Measurements from ENCODE around the gene CSH2. TPM values are rescaled to one million over a fixed set of nuclear protein-coding genes. Genes with fewer than 3 reads are reported as not detected.
A peak's percentile ranks its signal among the peaks of the same experiment; 100 is the strongest.

Gene CSH2
- polyA plus RNA-seq, 5 donors = 0.88 to 5.8 TPM; not detected in 3

DNA sequence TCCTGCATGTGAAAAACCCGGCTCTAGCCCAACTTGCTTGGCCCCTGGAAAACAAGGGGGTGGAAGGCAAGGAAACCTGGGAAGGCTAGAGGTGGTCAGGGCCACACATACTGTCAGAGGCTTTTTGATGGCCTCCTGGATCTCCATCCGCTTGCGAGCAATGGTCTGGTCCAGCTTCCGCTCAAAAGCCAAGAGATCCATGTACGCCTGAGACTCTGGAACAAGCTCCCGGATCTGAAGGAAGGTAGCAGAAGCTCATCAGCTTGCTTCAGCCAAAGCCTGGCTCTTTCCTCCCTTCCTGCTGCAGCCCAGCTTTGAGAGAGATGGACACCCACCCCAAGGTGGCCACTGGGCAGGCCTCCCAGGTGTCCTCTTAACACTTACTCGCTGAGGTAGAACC lies 36.7 kb downstream of the CSH2 start:
- DNase-seq = no peak

DNA sequence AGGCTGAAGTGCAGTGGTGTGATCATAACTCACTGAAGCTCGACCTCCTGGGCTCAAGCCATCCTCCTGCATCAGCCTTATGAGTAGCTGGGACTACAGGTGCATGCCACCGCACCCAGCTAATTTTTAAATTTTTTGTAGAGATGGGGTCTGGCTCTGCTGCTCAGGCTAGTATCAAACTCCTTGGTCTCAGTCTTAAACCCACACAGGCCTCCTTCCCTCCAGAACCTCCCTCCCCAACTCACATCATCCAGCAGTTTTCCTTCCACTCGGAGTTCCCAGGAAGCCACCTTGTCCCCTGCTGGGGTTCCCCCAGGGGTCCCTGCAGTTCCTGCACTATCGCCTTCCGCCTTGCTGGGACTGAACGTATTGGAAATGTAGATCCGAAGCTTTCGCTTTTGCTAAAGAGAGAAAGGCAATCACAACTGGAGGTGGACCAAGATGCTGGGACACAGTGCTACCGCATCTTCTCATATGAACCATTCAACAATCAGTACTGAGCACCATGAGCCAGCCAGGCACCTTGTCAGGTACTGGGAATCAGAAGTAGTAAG lies 38.2 kb downstream of the CSH2 start:
- DNase-seq = no peak

DNA sequence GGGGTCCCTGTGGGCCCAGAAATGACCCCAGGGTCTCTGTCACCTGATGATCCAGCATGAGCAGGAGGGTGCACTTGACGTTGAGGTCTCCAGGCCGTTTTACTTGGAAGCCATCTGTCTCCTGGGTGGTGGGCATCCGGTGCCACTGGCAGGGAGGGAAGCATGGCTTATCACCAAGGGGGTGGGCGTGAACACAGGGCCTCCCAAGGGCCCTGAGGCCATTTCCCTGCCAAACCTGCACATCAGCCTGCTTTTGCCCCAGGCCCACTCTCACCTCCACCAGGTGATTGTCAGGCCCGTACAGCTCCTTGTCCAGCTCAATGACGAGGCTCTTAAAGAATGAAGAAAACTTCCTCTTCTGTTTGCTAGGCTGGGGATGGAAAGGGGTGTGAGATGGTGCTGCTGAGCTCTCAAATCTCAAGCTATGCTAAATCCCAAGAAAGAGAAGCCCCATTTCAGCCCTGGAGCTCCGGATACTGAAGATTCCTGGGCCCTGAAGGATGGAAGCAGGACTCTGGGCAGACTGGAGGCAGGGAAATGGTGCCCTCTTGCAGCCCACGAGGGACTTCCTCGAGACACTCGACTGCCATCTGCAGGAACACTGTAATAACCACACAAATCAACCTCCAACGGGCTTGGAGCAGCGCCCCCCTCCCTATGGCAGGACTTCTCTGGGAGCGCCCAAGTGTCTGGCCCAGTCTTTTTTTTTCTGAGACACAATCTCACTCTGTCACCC lies 38.9 kb downstream of the CSH2 start:
- DNase-seq = no peak

DNA sequence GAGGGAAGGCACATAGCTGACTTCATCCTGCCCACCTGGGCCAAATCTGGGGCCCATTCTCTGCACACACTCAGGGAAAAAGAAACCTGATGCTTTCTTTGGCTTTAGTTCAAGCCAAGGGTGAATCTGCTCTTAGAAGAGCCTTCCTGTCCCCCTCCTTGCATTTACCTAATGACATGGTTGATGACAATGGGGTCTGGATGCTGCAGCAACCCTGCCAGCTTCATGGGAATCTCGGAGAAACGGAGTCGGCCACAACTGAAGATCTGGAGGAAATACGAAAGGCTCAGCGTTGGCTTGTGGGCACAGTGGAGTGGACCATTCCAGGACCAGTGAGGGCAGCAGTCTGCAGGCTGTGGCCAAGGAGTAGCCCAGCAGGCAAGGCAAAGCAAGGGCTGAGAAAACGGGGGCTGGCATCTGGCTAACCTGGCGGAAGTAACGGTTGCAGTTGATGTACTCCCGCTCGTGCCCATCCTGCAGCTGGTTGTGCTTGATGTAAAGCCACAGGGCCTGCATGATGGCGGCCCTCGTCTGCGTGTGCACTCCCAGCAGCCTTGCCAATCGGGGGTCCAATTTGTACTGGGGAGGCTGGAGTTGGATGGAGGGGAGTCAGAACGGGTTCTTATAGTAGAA lies 39.6 kb downstream of the CSH2 start:
- DNase-seq = no peak

DNA sequence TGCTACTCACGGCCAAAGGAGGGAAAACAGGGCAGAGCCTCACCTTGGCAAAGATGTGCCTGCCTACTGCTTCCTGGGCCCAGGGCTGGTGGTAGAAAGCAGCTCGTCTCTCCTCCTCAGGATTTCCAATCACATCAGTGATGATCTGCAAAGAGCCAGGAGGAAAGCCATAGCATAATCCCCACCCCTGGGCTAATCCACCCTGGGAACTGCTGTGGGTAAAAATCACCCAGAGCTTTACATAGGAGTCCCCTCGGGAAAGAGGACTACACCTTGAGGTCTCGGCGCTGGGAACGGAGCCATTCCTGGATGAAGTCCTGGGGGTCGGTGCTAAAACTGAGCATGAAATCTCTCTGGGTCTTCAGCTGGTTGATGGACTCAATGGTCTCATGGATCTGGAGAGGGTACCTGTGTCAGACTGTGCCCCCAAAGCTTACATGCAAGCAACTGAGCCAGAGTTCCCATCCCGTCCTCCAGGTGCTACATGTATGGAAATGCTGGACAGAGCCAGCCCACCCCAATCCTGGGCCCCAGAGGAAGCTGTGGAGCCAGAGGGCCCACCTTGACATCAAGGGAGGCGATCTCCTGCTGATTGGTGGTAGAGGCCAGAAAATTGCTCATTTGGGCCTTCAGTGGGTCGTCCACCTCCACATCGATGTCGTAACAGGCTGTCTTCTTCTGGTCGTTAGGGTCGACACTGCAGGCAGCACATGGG lies 40.3 kb downstream of the CSH2 start:
- no peak for DNase-seq

DNA sequence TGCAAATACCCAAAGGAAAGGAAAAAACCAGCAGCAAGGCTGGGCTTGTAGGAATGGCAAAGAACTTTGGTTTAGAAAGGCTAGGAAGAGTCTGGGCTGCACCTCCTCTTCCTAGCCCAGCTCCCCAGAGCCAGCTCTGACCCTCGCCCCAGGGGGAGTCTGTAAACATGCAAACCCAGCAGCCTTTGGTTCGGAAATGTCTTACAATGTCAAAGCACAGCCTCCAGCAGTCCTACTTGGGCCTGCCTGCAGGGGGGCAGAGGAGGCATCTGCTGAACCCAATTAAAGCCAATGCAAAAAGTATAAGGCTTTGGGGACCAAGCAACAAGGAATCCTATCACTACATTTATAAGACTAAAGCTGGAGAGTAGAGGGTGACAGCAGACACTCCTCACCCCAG lies 41.0 kb downstream of the CSH2 start:
- no peak for DNase-seq

DNA sequence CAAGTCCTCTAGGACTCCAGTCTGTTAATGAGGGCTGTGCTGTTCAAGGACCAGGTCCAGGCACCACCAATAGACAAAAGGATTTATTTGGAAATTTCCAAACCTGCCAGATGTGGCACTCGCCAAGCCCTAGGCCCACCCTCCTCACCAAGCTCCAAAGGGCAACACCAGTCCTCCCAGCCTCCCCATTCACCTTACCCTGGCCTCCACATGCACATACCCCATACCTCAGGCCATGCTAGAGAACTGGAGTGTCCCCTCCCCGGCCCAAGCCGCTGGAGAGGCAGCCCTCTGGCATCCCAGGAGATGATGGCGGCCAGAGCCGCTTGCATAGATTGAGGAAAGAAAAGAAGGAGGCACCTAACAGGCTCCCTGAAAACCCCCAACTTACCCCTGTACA lies 41.5 kb downstream of the CSH2 start:
- DNase-seq = no peak

DNA sequence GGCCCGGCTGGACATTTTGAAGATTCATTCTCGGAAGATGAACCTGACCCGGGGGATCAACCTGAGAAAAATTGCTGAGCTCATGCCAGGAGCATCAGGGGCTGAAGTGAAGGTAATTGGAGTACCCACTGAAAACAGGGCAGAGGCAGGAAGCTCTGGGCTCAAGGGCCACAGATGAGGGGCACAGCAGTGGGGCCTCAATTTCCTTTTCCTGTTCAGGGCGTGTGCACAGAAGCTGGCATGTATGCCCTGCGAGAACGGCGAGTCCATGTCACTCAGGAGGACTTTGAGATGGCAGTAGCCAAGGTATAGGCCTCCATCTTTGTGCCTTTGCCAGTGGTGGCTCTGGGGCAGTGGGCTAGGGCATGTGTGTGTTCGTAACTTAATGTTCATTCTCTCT lies 42.0 kb downstream of the CSH2 start:
- no peak for DNase-seq

DNA sequence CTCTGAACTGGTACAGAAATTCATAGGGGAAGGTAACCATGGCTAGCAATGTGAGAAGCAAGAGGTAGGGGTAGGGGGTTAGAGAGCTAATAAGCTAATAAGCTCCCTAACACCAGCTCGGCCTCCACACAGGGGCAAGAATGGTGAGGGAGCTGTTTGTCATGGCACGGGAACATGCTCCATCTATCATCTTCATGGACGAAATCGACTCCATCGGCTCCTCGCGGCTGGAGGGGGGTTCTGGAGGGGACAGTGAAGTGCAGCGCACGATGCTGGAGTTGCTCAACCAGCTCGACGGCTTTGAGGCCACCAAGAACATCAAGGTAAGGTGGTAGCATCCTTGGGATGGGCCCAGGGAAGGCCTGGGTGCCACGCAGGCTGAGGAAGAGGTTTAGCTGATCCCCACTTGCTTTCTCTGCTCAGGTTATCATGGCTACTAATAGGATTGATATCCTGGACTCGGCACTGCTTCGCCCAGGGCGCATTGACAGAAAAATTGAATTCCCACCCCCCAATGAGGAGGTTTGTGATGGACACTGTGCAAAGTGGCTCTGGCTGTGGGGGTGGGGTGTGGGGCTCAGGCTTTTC lies 42.5 kb downstream of the CSH2 start:
- DNase-seq = no peak

DNA sequence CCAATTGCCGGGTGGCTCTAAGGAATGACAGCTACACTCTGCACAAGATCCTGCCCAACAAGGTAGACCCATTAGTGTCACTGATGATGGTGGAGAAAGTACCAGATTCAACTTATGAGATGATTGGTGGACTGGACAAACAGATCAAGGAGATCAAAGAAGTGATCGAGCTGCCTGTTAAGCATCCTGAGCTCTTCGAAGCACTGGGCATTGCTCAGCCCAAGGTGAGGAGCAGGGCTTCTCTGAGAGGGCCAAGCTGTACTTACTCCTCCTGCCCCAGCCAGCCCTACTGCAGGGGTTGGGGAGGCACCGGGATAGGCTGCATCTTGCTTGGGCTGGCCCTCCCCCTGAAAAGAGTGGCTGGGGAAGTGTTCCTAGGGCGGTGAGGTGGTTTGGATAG lies 43.2 kb downstream of the CSH2 start:
- no peak for DNase-seq

DNA sequence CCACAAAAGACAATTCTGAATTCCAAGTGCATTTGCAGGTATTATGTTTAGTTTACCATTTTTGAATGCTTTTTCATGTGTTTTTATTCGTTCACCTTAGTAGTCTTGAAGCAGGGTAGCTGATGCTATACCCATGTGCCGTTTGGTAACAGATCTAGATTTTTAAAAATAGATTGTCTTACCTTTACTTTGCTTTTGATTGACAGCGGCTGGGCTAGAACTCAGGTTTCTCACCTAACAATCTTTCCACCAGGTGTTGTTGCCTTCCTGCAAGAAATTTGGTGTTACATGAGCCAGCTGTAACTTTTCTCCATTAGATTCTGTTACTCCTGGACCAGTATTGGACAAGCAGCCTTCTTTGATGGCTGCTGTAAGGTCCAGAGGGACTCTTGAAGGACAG lies 44.5 kb downstream of the CSH2 start:
- DNase-seq = no peak

DNA sequence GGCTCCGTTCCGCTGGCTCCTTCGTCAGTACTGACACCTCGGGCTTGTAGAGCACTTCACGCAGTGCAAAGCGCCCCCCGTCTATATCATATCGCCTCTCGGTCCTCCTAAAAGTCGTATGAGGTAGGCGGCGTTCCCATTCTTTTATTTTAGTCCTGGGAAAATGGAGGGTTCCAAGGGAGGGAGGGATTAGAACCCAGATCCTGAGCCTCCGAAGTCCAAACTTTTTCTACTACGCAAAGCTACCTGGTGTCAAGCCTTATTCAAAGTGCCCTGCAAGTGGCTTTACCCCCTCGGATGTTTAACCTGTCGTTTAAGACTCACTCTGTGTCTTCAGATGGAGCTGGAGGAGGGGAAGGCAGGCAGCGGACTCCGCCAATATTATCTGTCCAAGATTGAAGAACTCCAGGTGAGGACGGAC lies 45.7 kb downstream of the CSH2 start:
- no peak for DNase-seq

DNA sequence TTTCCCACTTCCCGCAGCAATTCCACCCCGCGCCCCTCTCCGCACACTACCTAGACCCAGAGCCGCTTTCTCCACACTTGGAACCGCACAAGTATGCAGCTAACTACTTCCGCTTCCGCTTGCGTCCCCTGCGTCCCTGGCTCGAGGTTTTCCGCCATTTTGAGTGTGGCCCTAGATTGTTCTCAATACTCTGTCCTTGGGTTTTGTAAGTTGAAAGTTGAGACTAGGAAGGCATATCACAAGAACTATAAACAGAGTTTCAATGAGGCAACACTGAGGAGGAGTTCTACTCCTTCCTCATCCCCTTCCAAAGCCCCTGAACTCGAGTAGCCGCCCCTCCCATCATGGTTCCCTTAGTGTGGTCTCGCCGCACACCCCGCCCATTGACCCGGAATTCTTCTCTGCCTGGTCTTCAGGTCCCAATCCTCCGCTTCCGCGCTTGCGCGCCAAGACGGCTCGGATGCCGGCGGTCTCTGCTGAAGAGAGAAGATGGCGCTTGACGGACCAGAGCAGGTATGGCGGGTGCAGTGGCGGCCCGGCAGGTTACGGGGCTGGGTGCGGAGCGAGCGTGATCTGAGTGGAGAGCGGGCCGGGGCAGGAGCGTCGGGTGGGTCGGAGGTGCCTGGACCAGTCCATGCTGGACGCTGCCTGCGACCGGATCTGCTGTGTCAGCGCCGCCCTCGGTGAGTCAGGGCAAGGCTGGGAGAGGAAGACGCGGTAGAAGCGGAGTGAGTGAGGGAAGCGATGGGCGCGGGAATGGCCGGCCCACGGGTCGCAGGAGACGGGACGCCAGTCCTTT lies 46.3 kb downstream of the CSH2 start, which contains the start of the genes FTSJ3 and PSMC5:
TSS of gene FTSJ3 (minus strand) at position 662 of the 799 bp plus-strand sequence. CDS start 761 bp downstream, outside the sequence.
TSS of gene PSMC5 (plus strand) at position 430 of the 799 bp plus-strand sequence. CDS start at position 490, 60 bp downstream.
- peak; percentile 95 to 97 for DNase-seq

DNA sequence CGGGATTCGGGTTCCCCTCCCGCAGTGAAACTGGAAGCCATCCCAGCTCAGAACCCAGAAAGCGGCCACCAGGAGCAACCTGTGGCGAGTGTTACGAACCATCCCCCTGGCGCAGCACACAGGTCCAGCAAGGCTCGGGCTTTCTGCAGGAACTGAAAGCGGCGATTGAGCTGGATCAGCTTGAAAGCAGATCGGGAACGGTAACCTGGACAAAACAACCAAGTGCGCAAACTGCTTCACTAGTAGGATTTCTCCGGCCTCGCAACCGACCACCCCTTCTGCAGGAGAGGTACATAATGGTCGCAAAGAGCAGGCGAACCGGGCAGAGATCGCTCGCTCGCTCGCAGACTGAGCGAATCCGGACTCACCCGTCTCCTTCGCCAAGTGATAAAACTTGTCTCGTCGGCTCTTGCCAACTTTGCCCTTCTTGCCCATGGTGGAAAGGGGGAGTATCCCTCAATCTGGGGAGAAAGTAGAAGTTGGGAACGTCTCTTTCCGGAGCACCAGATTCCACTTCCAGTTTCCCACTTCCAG lies 46.9 kb downstream of the CSH2 start:
- no peak for DNase-seq

DNA sequence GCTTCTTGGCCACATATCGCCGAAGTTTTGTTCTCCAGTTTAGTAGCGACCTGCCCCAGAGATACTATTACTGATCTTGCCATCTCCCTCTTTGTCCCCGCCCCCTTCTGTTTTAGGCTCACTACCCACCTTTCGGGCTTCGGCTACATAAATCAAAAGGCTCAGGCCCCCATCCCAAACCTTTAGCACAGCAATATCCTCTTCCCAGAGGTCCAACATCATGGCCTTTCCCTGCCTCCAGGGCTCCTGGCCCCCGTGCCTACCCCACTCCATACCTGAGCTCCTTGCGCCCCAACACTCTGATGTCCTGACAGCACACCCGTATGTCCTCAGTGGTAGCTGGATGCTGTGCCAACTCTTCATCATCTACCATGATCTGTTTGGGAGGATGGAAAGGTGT lies 49.1 kb downstream of the CSH2 start:
- no peak for DNase-seq

DNA sequence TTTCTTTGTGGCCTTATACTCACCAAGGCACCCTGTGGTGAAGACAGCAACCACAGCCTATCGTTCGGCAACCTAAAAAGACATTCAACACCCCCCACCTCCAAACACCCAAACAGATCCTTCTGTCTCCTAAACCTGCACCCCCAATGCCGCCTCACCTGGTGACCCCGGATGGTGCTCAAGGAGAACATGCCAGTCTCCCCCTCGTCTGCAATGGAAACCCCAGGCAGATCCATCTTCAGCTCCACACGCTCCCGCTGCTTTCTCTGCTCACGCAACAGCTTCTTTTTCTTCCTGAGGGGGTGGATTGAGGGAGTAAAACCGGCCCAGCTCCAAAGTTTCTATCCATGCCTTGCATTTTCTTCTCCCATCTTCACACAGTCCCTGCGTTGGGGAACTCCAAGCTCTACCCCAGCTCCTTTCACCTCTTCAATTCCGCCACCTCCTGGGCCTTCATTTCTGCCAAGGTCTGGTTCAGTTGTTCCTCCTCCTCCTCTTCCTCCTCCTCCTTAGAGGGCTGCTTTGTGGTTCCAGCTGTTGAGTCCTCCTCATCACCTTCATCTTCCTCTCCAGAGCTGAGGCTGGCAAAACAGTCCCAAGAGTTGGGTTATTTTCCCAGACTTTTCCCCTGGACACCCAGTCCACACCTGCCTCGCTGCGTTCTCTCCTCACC lies 49.7 kb downstream of the CSH2 start:
- no peak for DNase-seq

DNA sequence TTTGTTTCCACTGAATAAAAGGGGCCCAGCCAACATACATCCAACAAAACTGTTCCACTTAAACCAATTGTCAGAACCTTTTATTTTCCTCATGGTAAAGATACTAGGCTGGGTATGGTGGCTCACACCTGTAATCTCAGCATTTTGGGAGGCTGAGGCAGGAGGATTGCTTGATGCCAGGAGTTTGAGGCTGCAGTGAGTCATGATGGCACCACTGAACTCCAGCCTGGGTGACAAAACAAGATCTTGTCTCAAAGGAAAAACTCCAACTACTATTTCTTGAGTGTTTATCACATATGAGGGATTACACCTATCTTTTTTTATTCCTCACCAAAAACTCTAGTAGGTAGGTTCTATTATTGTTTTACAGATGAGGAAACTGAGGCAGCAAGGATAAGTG lies 50.9 kb downstream of the CSH2 start:
- DNase-seq = no peak
